ENCODE results near the gene PPARG. TPM values are rescaled to one million over a fixed set of nuclear protein-coding genes. Genes with fewer than 3 reads are reported as not detected.

Gene PPARG
- total RNA-seq, 4 donors from 2014 or later = 16.9 to 146 (median 117) TPM

- whole genome bisulfite sequencing, 2 donors (ENCODE audit: low coverage in 1 of 2) = 26 to 31% methylated on average over 8 to 33 of the region's 33 CpGs
- DNase-seq = peak; percentile 58
- in situ Hi-C loops (cut with MboI; ENCODE audit: low pct_ligation_motif_present in 1 of 4, low pct_unique_long_range_greater_than_20kb in 1 of 4, low sequenced_read_pairs in 3 of 4) = no loop called here
- intact Hi-C loops (cut with DNase I; ENCODE audit: low total_unique reads) = no loop called here
- Histone ChIP-seq H3K27me3 (peaks cover 26% of the 10 kb centered on the region), H3K4me3 (peak overlapping the region; percentile 19 to 93 (median 57)), H3K27ac (peak overlapping the region; percentile 77 to 92 (median 80)), H3K9me3 (no peaks in the 10 kb centered on the region), H3K36me3 (no peaks in the 10 kb centered on the region), H3K4me1 (peaks cover 0 to 16% (median 12%) of the 10 kb centered on the region in 4 donors)
- TF ChIP-seq POLR2AphosphoS5 (IDR thresholded peaks at IDR 0.05) (peak in 1 of 3 donors; percentile 51), POLR2A (IDR thresholded peaks at IDR 0.05) (no peak)
- TF ChIP-seq, protein P1, sequence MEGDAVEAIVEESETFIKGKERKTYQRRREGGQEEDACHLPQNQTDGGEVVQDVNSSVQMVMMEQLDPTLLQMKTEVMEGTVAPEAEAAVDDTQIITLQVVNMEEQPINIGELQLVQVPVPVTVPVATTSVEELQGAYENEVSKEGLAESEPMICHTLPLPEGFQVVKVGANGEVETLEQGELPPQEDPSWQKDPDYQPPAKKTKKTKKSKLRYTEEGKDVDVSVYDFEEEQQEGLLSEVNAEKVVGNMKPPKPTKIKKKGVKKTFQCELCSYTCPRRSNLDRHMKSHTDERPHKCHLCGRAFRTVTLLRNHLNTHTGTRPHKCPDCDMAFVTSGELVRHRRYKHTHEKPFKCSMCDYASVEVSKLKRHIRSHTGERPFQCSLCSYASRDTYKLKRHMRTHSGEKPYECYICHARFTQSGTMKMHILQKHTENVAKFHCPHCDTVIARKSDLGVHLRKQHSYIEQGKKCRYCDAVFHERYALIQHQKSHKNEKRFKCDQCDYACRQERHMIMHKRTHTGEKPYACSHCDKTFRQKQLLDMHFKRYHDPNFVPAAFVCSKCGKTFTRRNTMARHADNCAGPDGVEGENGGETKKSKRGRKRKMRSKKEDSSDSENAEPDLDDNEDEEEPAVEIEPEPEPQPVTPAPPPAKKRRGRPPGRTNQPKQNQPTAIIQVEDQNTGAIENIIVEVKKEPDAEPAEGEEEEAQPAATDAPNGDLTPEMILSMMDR (IDR thresholded peaks at IDR 0.05) = peak; percentile 10 to 44 (median 14)
Measured at GRCh38 chr3:12286927-12287726, 1.7 kb upstream of the PPARG start.

- H3K36me3 ChIP-seq = no peaks in the 10 kb centered on the region
- H3K4me1 ChIP-seq = peaks cover 0 to 16% (median 11%) of the 10 kb centered on the region in 4 donors
- WGBS, 2 donors (ENCODE audit: low coverage in 1 of 2) = 1% methylated on average over 31 of the region's 63 CpGs; no CpG with 5 or more reads in 1 of the 2 donors
- H3K27ac ChIP-seq = peak overlapping the region; percentile 85 to 93 (median 91)
- H3K27me3 ChIP-seq = peaks cover 26% of the 10 kb centered on the region
- TF ChIP-seq POLR2AphosphoS5 (IDR thresholded peaks at IDR 0.05) = peak in 1 of 3 donors; percentile 19
- no peak for TF ChIP-seq EP300 (IDR thresholded peaks at IDR 0.05; ENCODE audit: low read depth)
- no peak for TF ChIP-seq POLR2A (IDR thresholded peaks at IDR 0.05)
- TF ChIP-seq, protein P1 (IDR thresholded peaks at IDR 0.05) = peak in 1 of 5 experiments; percentile 1
- intact Hi-C loops (cut with DNase I; ENCODE audit: low total_unique reads) (no loop called here), in situ Hi-C loops (cut with MboI; ENCODE audit: low pct_ligation_motif_present in 1 of 4, low pct_unique_long_range_greater_than_20kb in 1 of 4, low sequenced_read_pairs in 3 of 4) (no loop called here)
- peak; percentile 54 for DNase-seq
- H3K4me3 ChIP-seq = peak overlapping the region; percentile 64 to 93 (median 83)
- H3K9me3 ChIP-seq = no peaks in the 10 kb centered on the region
Measured at GRCh38 chr3:12287727-12288181, 1.1 kb upstream of the PPARG start.

DNA sequence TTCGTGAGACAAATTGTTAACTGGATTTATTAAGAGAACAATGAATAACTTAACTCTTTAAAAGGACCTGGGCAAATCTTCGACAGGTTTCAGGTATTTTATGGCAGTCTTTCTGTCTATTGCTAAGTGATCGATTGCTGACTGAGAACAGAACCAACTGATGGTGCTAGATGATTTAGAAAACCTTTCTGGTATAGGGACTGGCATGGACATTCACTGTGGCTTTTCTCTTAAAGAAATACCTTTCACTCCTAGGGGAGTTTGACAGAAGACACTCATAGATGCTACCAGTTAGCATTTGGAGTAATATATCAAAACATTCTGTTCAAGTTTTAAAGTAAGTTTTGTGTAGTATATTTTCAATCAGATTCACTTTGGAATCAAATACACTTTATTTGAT lies 654 bp downstream of the PPARG start:
- Histone ChIP-seq H3K4me3 (peak overlapping the region in 3 of 4 donors; percentile 64 to 93 (median 82)), H3K36me3 (no peaks in the 10 kb centered on the region), H3K27me3 (peaks cover 26% of the 10 kb centered on the region), H3K27ac (peak overlapping the region; percentile 85 to 93 (median 91)), H3K4me1 (peaks cover 0 to 23% (median 10%) of the 10 kb centered on the region in 4 donors), H3K9me3 (no peaks in the 10 kb centered on the region)
- TF ChIP-seq, protein P1 (IDR thresholded peaks at IDR 0.05) = no peak
- TF ChIP-seq EP300 (IDR thresholded peaks at IDR 0.05; ENCODE audit: low read depth) (no peak), POLR2AphosphoS5 (IDR thresholded peaks at IDR 0.05) (no peak), POLR2A (IDR thresholded peaks at IDR 0.05) (no peak)
- WGBS, 2 donors (ENCODE audit: low coverage in 1 of 2) = 34% methylated on average over 3 of the region's 3 CpGs
- intact Hi-C loops (cut with DNase I; ENCODE audit: low total_unique reads) (no loop called here), in situ Hi-C loops (cut with MboI; ENCODE audit: low pct_ligation_motif_present in 1 of 4, low pct_unique_long_range_greater_than_20kb in 1 of 4, low sequenced_read_pairs in 3 of 4) (no loop called here)
- DNase-seq = no peak

DNA sequence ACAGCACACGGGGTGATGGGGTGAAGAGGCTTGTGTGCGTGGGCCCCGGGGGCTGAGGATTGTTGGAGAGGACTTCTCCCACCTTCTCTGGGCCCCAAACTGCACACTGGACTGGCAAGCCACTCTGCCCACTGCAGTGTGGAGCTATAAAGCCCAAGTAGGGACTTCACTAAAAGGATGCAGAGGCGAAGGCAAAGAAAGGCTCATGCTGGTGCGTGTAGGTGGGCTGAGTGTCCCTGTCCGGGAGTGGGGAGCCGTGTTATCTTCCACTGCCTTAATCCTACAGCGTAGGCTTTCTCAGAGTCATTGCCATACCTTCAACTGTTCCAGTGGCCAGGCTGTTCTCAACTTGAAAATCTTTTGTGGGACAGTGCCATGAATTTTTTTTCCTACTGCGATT lies 3.9 kb downstream of the PPARG start:
- in situ Hi-C loops (cut with MboI; ENCODE audit: low pct_ligation_motif_present in 1 of 4, low pct_unique_long_range_greater_than_20kb in 1 of 4, low sequenced_read_pairs in 3 of 4) = loop anchor here in 1 of 4 donors (10.0 kb wide), 1 partner anchor 182 kb away; no protein-coding TSS in a partner anchor
- Histone ChIP-seq H3K27ac (peak overlapping the region; percentile 26 to 90 (median 56)), H3K4me1 (peaks cover 0 to 26% (median 9%) of the 10 kb centered on the region in 4 donors), H3K27me3 (peaks cover 10% of the 10 kb centered on the region), H3K36me3 (no peaks in the 10 kb centered on the region), H3K4me3 (peak overlapping the region in 1 of 4 donors; percentile 93), H3K9me3 (no peaks in the 10 kb centered on the region)
- 53 to 55% methylated on average over 4 to 9 of the region's 9 CpGs for WGBS, 2 donors (ENCODE audit: low coverage in 1 of 2)
- intact Hi-C loops (cut with DNase I; ENCODE audit: low total_unique reads) = no loop called here
- no peak for TF ChIP-seq POLR2A (IDR thresholded peaks at IDR 0.05)
- TF ChIP-seq, protein P1 (IDR thresholded peaks at IDR 0.05) = no peak
- peak in 1 of 3 donors; percentile 47 for TF ChIP-seq POLR2AphosphoS5 (IDR thresholded peaks at IDR 0.05)
- no peak for DNase-seq
